ENCODE data around the gene NRM.

Gene NRM

GRCh38 chr6:30687659-30688431 is 2.9 kb downstream of the NRM start:
- H3K27me3 ChIP-seq (ENCODE audit: control insufficient read depth, insufficient read depth, low read length, poor library complexity, severe bottlenecking): no peaks in the 10 kb centered on the region
- no peaks in the 10 kb centered on the region for H3K9me3 ChIP-seq (ENCODE audit: control insufficient read depth, low read length)
- H3K27ac ChIP-seq (ENCODE audit: insufficient read depth, low read depth, low read length, poor library complexity, severe bottlenecking): peak overlapping the region; percentile 94
- no peaks in the 10 kb centered on the region for H3K36me3 ChIP-seq (ENCODE audit: control insufficient read depth, insufficient read depth, low read length)
- WGBS, 2 experiments: 18 to 19% methylated on average over 22 of the region's 22 CpGs
- peak overlapping the region; percentile 69 for H3K4me3 ChIP-seq (ENCODE audit: insufficient read depth, low read depth, low read length)
- H3K4me1 ChIP-seq (ENCODE audit: control insufficient read depth, insufficient read depth, low read length): peaks cover 50% of the 10 kb centered on the region

- Histone ChIP-seq H3K36me3 (ENCODE audit: control insufficient read depth, insufficient read depth, low read length) (no peaks in the 10 kb centered on the region), H3K27me3 (ENCODE audit: control insufficient read depth, insufficient read depth, low read length, poor library complexity, severe bottlenecking) (no peaks in the 10 kb centered on the region), H3K27ac (ENCODE audit: insufficient read depth, low read depth, low read length, poor library complexity, severe bottlenecking) (peak overlapping the region; percentile 94), H3K4me1 (ENCODE audit: control insufficient read depth, insufficient read depth, low read length) (peaks cover 57% of the 10 kb centered on the region), H3K9me3 (ENCODE audit: control insufficient read depth, low read length) (no peaks in the 10 kb centered on the region), H3K4me3 (ENCODE audit: insufficient read depth, low read depth, low read length) (peak overlapping the region; percentile 69)
- 0% methylated on average over 52 of the region's 52 CpGs for WGBS, 2 experiments
Observed at GRCh38 chr6:30686908-30687658, 3.7 kb downstream of the NRM start.

DNA sequence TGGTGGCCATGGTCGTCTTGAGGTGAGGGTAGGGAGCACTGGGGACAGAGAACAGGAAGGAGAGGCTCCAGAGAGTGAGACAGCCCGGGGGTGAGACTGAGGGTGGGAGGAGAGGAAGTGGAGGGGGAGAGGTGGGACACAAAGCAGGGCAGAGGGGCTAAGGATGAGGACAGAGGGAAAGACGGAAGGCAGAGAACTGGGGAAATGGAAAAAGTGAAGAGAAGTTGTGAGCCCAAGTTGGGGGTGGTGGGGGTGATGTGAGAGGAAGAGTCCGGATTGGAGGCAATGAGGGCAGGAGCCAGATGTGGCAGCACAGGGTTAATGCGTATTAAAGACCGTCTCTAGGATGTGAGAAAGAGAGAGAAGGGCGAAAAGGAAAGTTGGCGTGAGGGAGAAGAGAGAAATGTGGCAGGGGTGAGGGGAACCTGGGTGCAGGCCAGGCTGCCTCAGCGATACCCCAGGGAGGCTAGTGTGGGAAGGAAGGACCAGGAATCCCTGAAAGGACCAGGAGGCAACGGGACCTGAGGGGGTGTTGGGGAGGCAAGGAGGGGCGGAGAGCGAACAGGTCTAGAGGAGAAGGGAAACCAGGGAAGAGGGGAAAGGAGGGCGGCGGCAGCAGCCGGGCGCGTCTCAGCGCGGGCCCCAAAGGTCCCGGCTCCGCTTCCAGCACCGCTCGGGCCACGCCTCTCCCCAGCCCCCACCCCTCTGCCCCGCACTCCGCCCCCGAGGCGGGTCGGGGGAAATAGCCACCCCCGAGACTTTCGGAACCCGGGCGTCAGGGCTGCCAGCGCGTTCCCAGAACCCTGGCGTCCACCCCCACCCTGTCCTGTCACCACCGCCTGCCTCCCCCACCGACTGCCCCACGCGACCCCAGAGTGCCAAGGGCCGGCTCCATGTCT is 4.5 kb downstream of the NRM start, which contains the start of gene PPP1R18:
PPP1R18 (minus strand) TSS at position 637 of the 899 bp plus-strand sequence; CDS start at position 10, 627 bp downstream.
- H3K27me3 ChIP-seq (ENCODE audit: control insufficient read depth, insufficient read depth, low read length, poor library complexity, severe bottlenecking): no peaks in the 10 kb centered on the region
- peaks cover 56% of the 10 kb centered on the region for H3K4me1 ChIP-seq (ENCODE audit: control insufficient read depth, insufficient read depth, low read length)
- peak within 1 kb of the TSS; percentile 94 for H3K27ac ChIP-seq (ENCODE audit: insufficient read depth, low read depth, low read length, poor library complexity, severe bottlenecking)
- peak within 1 kb of the TSS; percentile 69 for H3K4me3 ChIP-seq (ENCODE audit: insufficient read depth, low read depth, low read length)
- no peaks in the 10 kb centered on the region for H3K36me3 ChIP-seq (ENCODE audit: control insufficient read depth, insufficient read depth, low read length)
- no peaks in the 10 kb centered on the region for H3K9me3 ChIP-seq (ENCODE audit: control insufficient read depth, low read length)
- 1 to 2% methylated on average over 40 to 41 of the region's 41 CpGs for WGBS, 2 experiments

DNA sequence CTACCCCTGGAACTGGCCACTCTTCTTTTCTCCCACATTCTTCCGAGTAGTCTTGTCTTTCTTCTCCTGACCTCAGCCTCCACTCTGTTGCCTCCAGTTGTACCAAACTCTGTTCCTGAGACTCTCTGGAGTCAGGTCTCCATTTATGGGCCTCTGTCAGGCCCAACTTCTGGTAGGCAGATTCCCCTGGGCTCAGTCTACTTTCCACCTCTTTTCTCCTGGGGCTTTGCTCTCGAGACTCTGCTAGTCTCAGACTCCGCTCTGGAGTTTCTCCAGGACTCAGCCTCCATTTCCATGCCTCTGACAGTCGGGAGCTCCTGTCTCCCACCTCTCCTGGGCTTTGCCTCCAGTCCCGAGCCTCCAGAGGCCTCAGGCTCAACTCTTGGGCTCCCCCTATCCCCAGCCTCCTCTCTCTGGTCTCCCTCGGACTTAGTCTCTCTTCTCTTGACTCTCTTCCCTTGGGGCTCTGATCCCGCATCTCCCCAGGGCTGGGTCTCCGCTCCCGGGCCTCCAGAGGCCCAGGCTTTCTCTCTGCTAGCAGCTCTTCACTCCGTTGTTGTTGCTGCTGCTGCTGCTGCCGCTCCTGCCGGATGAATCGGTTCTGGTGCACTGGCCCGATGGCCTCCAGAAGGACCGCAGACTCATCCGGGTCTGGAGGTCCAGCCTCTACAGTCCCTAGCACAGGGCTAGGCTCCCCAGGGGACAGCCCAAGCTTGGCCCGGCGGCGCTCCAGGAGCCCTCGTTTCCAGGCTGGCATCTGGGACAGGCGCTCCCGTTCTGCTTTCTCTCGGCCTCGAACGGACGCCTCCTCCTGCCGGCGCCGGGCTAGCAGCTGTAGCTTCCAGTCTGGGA is 5.4 kb downstream of the NRM start:
- Histone ChIP-seq H3K27ac (ENCODE audit: insufficient read depth, low read depth, low read length, poor library complexity, severe bottlenecking) (no peak overlapping the region), H3K27me3 (ENCODE audit: control insufficient read depth, insufficient read depth, low read length, poor library complexity, severe bottlenecking) (no peaks in the 10 kb centered on the region), H3K9me3 (ENCODE audit: control insufficient read depth, low read length) (no peaks in the 10 kb centered on the region), H3K4me1 (ENCODE audit: control insufficient read depth, insufficient read depth, low read length) (peaks cover 57% of the 10 kb centered on the region), H3K36me3 (ENCODE audit: control insufficient read depth, insufficient read depth, low read length) (no peaks in the 10 kb centered on the region), H3K4me3 (ENCODE audit: insufficient read depth, low read depth, low read length) (peak overlapping the region; percentile 69)
- WGBS, 2 experiments: 59 to 60% methylated on average over 29 of the region's 29 CpGs

- H3K4me1 ChIP-seq (ENCODE audit: control insufficient read depth, insufficient read depth, low read length): peaks cover 59% of the 10 kb centered on the region
Observed at GRCh38 chr6:30684386-30685156, 6.2 kb downstream of the NRM start.

DNA sequence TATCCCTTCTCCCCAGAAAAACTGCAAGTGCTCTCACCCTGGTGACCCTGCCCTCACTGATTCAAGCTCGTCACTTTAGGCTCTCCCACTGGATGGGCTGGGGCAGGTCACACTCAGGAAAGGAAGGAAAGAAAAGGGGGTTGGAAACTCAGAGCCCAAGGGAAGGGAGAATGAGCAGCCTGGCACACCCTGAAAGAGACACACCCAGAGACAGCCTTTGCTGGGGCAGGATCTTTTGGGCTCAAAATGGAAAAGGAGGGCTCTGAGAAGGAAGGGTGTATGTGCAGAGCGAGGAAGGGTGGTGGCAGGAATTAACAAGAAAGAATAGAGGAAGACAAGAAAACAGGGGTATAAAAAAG is 6.8 kb downstream of the NRM start:
- H3K4me3 ChIP-seq (ENCODE audit: insufficient read depth, low read depth, low read length): peak overlapping the region; percentile 40
- H3K9me3 ChIP-seq (ENCODE audit: control insufficient read depth, low read length): no peaks in the 10 kb centered on the region
- WGBS, 2 experiments: 47 to 53% methylated on average over 2 of the region's 2 CpGs
- H3K4me1 ChIP-seq (ENCODE audit: control insufficient read depth, insufficient read depth, low read length): peaks cover 57% of the 10 kb centered on the region
- H3K27ac ChIP-seq (ENCODE audit: insufficient read depth, low read depth, low read length, poor library complexity, severe bottlenecking): no peak overlapping the region
- no peaks in the 10 kb centered on the region for H3K27me3 ChIP-seq (ENCODE audit: control insufficient read depth, insufficient read depth, low read length, poor library complexity, severe bottlenecking)
- H3K36me3 ChIP-seq (ENCODE audit: control insufficient read depth, insufficient read depth, low read length): no peaks in the 10 kb centered on the region

More at GRCh38 chr6:30684386-30685156, 6.2 kb downstream of the NRM start:
- Histone ChIP-seq H3K4me3 (ENCODE audit: insufficient read depth, low read depth, low read length) (peak overlapping the region; percentile 40), H3K9me3 (ENCODE audit: control insufficient read depth, low read length) (no peaks in the 10 kb centered on the region), H3K27me3 (ENCODE audit: control insufficient read depth, insufficient read depth, low read length, poor library complexity, severe bottlenecking) (no peaks in the 10 kb centered on the region), H3K27ac (ENCODE audit: insufficient read depth, low read depth, low read length, poor library complexity, severe bottlenecking) (no peak overlapping the region), H3K36me3 (ENCODE audit: control insufficient read depth, insufficient read depth, low read length) (no peaks in the 10 kb centered on the region)
- WGBS, 2 experiments: 74 to 81% methylated on average over 18 to 20 of the region's 21 CpGs

DNA sequence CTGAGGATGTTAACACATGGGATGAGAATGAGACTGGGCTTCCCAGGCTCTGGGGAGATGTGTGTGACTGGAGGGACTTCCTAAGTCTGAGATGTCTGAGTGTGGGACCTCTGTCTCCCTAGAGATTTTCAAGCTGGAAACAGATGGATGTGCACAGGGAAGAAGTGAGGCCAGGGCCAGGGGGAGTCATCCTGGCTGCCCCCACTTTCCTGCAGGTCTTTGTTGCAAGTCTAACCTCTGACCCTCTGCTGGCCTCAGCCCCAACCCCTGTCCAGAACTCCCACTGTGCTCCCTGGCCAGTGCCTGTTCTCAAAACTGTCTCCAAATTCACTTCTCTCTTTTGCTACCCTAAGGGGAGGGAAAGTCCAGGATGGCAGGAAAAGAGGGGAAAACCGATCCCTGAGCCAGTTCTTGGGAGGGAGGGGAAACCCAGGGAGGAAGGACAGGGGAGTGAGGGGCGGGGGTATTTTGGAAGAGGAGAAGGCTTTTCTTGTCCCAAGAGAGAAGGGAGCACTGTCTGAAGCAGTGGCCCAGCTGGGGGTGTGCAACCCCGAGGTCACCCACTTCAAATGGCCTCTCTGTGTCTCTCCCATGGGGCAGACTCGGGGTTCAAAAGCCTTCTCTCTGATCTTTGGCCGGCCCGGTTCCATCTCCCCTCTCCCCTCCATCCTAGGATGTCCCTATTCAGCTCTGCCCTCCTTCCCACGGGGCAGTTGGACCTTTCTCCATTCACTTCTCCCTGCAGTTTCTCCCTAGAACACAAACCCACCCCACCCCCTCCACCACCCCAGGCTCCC is 7.4 kb downstream of the NRM start:
- H3K27ac ChIP-seq (ENCODE audit: insufficient read depth, low read depth, low read length, poor library complexity, severe bottlenecking): no peak overlapping the region
- 25 to 31% methylated on average over 7 of the region's 7 CpGs for WGBS, 2 experiments
- no peaks in the 10 kb centered on the region for H3K36me3 ChIP-seq (ENCODE audit: control insufficient read depth, insufficient read depth, low read length)
- peak overlapping the region; percentile 40 for H3K4me3 ChIP-seq (ENCODE audit: insufficient read depth, low read depth, low read length)
- H3K4me1 ChIP-seq (ENCODE audit: control insufficient read depth, insufficient read depth, low read length): peaks cover 54% of the 10 kb centered on the region
- no peaks in the 10 kb centered on the region for H3K9me3 ChIP-seq (ENCODE audit: control insufficient read depth, low read length)
- H3K27me3 ChIP-seq (ENCODE audit: control insufficient read depth, insufficient read depth, low read length, poor library complexity, severe bottlenecking): no peaks in the 10 kb centered on the region

DNA sequence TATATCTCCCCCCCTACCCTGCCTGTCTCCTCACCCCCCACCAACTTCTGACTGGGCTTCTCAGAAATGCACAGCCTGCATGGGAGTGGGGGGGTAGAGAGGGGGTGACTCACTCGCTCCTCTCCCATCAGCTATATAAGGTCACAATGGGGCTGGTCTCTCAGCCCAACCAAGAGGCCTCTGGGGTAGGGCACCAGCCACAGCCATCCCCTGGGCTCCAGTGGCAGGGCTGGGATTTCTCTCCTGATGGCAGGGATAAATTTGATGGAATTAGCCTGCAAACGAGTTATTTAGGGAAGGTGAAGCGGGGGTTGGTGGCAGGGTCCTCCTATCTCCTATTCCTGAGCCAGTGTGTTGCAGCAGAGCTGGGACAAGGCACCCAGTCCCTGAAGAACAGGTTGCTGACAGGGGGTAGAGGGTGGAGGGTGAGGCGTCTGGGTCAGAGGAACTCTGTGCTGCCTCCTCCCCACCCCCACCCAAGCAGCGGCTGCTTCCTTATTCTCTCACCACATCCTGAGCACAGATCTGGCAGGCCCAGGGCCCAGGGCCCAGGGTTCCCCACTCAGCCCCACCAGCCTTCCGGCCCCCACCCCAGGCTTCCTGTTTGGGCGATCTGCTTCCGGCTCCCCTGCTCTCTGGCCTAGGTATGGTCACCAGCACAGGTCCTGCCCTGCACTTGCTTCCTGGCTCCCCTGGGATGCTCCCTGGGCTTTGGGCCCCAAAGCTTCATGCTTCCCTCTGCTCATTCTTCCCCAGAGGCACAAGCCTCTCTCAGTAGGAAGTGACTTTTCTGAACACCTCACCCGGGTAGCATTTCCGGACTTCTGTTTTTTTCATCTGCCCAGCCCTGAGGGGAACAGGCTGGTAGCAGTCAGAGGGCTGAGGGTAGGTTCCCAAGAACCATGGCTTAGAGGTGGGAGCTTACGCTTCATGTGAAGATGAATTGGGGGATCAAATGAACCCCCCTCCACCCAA is 8.4 kb downstream of the NRM start:
- Histone ChIP-seq H3K27me3 (ENCODE audit: control insufficient read depth, insufficient read depth, low read length, poor library complexity, severe bottlenecking) (no peaks in the 10 kb centered on the region), H3K27ac (ENCODE audit: insufficient read depth, low read depth, low read length, poor library complexity, severe bottlenecking) (peak overlapping the region; percentile 70), H3K36me3 (ENCODE audit: control insufficient read depth, insufficient read depth, low read length) (no peaks in the 10 kb centered on the region), H3K4me3 (ENCODE audit: insufficient read depth, low read depth, low read length) (peak overlapping the region; percentile 40), H3K9me3 (ENCODE audit: control insufficient read depth, low read length) (no peaks in the 10 kb centered on the region), H3K4me1 (ENCODE audit: control insufficient read depth, insufficient read depth, low read length) (peaks cover 47% of the 10 kb centered on the region)
- 40% methylated on average over 11 of the region's 11 CpGs for WGBS, 2 experiments

Measured in ectodermal cell (in vitro differentiated cells).